Bronchial epithelial cell (primary cell): ENCODE results near the gene GPR12. TPM values are rescaled to one million over a fixed set of nuclear protein-coding genes. Genes with fewer than 3 reads are reported as not detected.

Experiments used
- DNase-seq: peaks from one replicate; pipeline ENCODE4 v3.0.0-alpha.2; 2010; ENCODE audit warnings: low read depth
- FAIRE-seq: peaks from 2 replicates; lab custom pipeline; 2011; peaks lifted over from hg19 to GRCh38; lab: Jason Lieb, UNC
- H3K27me3 ChIP-seq: 2 replicates; pipeline ENCODE4 v1.5.1; 2011; ENCODE audit warnings: low read length; ENCODE audit not compliant: control insufficient read depth, insufficient read depth
- H3K36me3 ChIP-seq: 2 replicates; pipeline ENCODE4 v1.5.1; 2011; ENCODE audit warnings: low read length; ENCODE audit not compliant: control insufficient read depth, insufficient read depth
- H3K4me3 ChIP-seq: 2 replicates; pipeline ENCODE4 v1.5.1; 2011; ENCODE audit warnings: mild to moderate bottlenecking, low read depth, low read length, control low read depth
- total RNA-seq: library from RNA; depleted of rRNA; stranded (reverse); fragments of >200 nt; gene quantifications from 2 replicates; pipeline ENCODE4 v1.2.1, GENCODE V29; 2014
- TF ChIP-seq, protein P1 (sequence below): IDR thresholded peaks from 2 replicates; pipeline ENCODE4 v1.5.1; 2011; ENCODE audit warnings: mild to moderate bottlenecking, moderate library complexity, low read length, control low read depth, inconsistent platforms; ENCODE audit not compliant: insufficient read depth, severe bottlenecking

GPR12 gene
- total RNA-seq, 1 donor from 2014 or later = not detected

DNA sequence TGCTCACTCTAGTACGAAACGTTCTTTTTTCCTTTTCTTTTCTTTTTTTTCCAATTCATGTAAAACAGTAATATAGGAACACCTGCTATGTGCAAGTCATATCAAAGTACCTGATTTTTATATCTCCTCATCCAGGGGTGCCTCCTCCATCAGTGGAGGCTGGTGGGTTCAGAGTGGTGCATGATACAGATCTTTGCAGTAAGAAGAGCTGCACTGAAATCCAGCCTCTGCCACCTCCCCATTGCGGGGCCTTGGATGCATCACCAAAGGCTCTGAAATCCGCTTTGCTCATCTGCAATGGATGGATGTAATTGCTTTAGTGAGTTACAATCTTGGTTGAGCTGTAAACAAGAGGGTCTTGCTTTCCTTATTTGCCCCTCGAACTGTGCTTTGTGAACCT lies 38.3 kb downstream of the GPR12 start:
- Histone ChIP-seq H3K36me3 (no peaks in the 10 kb centered on the region), H3K27me3 (no peaks in the 10 kb centered on the region), H3K4me3 (no peak overlapping the region)
- DNase-seq = no peak
- TF ChIP-seq, protein P1, sequence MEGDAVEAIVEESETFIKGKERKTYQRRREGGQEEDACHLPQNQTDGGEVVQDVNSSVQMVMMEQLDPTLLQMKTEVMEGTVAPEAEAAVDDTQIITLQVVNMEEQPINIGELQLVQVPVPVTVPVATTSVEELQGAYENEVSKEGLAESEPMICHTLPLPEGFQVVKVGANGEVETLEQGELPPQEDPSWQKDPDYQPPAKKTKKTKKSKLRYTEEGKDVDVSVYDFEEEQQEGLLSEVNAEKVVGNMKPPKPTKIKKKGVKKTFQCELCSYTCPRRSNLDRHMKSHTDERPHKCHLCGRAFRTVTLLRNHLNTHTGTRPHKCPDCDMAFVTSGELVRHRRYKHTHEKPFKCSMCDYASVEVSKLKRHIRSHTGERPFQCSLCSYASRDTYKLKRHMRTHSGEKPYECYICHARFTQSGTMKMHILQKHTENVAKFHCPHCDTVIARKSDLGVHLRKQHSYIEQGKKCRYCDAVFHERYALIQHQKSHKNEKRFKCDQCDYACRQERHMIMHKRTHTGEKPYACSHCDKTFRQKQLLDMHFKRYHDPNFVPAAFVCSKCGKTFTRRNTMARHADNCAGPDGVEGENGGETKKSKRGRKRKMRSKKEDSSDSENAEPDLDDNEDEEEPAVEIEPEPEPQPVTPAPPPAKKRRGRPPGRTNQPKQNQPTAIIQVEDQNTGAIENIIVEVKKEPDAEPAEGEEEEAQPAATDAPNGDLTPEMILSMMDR = no peak
- no peak for FAIRE-seq

DNA sequence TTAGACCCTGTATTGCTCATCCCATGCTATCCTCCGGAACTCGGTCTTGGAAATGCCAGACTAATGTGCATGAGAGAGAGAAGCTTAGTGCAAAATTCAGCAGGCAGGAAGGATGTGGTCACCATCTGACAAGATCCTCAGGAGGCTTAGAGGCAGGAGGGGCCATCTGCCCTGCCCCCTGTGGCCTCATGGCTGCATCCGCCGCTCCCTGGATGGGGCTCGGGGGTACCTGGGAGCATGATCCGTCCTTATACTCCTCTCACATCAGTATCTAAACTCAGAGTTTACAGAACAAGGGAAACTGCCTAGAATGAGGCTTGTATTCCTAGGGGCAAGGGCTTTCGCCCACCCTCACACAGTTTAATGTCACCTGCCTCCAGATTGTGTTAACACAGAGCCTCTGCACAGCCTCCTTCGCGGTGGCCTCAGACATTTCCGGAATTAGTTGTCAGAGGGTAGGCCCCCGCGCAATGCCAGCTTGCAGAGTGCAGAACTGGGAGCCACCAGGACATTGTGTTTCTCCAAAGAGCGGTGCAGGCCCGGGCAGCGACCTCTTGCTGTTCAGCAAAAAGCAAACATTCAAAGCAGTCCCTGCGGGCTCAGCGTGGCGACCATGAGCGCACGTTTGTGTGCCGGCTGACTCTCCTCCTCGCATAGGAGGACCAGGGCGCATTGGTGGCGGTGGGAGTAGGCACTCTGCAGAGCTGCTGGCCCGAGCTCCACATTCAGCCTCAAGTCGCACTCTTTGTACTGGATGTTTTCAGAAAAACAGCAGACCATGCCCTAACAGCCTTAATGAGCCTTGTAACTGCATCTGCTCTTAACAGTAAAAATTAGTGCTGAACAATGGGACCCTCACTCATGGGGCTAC lies 39.1 kb downstream of the GPR12 start:
- DNase-seq (no peak), FAIRE-seq (no peak)
- Histone ChIP-seq H3K4me3 (no peak overlapping the region), H3K36me3 (no peaks in the 10 kb centered on the region), H3K27me3 (no peaks in the 10 kb centered on the region)
- TF ChIP-seq, protein P1 = no peak

DNA sequence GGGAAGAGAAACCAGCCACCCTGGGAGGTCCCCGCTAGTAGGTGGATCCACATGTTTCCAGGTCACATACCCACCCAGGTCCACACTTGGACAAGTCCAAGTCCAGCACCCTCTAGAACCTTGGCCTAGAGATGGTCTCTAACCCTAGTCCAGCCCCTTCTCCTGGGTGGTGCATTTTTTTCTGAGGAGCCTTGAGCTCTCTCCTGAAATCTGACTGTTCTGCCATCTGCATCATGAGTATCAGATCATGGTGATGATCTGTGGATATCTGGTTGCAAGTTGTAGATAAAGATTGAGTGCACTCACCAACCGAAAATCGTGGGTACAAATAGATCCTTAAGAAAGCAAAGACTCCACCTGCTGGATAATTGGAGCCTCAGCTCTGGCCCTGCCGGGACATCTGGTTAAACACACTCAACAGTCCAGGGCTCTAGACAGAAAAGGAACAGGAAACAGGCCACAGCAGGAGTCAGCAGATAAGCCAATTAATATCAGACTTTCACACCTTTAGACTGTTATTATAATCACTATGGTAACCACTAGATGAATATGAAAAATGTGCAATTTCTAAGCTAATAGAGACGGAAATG lies 41.1 kb downstream of the GPR12 start:
- no peak for DNase-seq
- no peak for FAIRE-seq
- TF ChIP-seq, protein P1 = no peak
- H3K36me3 ChIP-seq = no peaks in the 10 kb centered on the region
- no peaks in the 10 kb centered on the region for H3K27me3 ChIP-seq
- H3K4me3 ChIP-seq = no peak overlapping the region

DNA sequence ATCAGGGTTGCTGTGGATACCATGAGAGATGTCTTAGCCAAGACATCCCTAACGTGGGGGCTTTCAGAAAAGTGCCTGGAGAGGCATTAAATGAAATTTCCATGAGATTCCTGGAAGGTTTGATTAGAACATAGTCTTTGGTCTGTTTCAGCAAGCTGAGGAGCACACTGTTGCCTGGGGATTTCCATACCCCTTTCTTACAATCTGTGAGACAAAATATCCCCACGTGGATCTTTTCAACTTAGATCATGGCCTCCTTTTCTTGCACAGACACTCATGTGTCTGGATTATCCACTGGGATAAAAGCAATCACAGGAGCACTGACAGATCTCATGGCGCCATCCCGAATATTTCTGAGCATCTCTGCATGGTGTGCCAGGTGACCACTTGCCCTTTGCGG lies 41.7 kb downstream of the GPR12 start:
- Histone ChIP-seq H3K27me3 (no peaks in the 10 kb centered on the region), H3K36me3 (no peaks in the 10 kb centered on the region), H3K4me3 (no peak overlapping the region)
- TF ChIP-seq, protein P1 = no peak
- DNase-seq = no peak
- no peak for FAIRE-seq

DNA sequence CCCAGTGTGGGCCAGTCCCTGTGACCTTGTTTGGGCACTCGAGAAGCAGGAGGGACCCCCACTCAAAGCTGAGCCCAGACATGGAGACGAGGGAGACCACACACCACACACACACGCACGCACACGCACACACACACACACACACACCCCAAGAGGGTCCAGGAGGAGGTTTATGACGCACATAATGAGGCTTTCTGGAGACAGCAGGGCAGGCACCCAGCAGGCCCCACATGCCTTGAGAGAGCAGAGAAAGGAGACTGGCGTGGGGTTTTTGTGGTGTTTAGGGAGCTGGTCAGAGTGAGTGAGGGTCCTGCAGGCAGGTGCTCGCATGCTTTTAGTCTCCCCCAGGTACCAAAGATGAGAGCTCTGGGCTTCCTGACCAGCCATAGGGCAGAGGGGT lies 42.4 kb downstream of the GPR12 start:
- DNase-seq = no peak
- TF ChIP-seq, protein P1 = no peak
- no peaks in the 10 kb centered on the region for H3K36me3 ChIP-seq
- H3K27me3 ChIP-seq = no peaks in the 10 kb centered on the region
- no peak for FAIRE-seq
- H3K4me3 ChIP-seq = no peak overlapping the region
